ENCODE results near the gene NXF2. TPM values are rescaled to one million over a fixed set of nuclear protein-coding genes. Genes with fewer than 3 reads are reported as not detected.
A peak's percentile ranks its signal among the peaks of the same experiment; 100 is the strongest.
"Not testable (repeated sequence)": the region's sequence is repeated elsewhere in the genome, so short reads cannot be mapped to it uniquely, and the experiment has no call there.

Gene NXF2, protein sequence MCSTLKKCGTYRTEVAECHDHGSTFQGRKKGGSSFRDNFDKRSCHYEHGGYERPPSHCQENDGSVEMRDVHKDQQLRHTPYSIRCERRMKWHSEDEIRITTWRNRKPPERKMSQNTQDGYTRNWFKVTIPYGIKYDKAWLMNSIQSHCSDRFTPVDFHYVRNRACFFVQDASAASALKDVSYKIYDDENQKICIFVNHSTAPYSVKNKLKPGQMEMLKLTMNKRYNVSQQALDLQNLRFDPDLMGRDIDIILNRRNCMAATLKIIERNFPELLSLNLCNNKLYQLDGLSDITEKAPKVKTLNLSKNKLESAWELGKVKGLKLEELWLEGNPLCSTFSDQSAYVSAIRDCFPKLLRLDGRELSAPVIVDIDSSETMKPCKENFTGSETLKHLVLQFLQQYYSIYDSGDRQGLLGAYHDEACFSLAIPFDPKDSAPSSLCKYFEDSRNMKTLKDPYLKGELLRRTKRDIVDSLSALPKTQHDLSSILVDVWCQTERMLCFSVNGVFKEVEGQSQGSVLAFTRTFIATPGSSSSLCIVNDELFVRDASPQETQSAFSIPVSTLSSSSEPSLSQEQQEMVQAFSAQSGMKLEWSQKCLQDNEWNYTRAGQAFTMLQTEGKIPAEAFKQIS
- total RNA-seq (2021), result 0.11 TPM in 2 of 3 replicates, not detected in the other
- percentile 5 among the genes with signal in this experiment for Bru-seq, nascent RNA
- long read RNA-seq, experiment 1, result 0 reads
- long read RNA-seq, experiment 2, result 0 reads
- long read RNA-seq, experiment 3, result 0 reads

DNA sequence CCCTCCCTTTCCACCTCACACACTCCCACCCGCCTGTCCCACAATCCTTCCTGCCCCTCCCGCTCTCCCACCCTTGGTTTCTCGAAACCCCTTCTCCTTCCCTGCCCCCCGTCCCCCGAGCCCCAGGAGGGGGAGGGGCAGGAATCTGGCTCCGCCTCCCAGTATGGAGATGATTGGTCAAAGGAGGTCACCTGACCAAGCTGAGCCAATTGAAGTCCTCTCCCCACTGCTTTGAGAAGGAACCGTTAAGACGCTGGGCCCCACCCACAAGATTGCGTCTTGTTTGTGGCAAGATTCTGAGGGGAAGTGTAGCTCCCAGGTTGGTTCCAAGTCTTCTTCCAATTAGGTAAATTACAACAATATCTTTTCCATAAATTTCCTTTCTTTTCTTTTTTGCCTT is at the start of gene NXF2:
NXF2 (plus strand) TSS at position 275 of the 400 bp plus-strand sequence. CDS start 59,912 bp downstream, outside the sequence.
- H3K4me3 Mint-ChIP-seq; ATAC-seq; H3K36me3 Mint-ChIP-seq; H3K27ac Mint-ChIP-seq; CTCF ChIA-PET; H3K27me3 Mint-ChIP-seq (ENCODE audit: low read depth); H3K9me3 Mint-ChIP-seq; H3K4me1 Mint-ChIP-seq; DNase-seq (ENCODE audit: low spot score): not testable (repeated sequence)
- POLR2A ChIA-PET, result interaction anchor here (0.6 kb wide), 1 partner anchor 213 kb away, joined by 3 read pairs; no protein-coding TSS in a partner anchor

- POLR2A ChIA-PET; H3K27ac Mint-ChIP-seq; H3K36me3 Mint-ChIP-seq; H3K4me1 Mint-ChIP-seq; CTCF ChIA-PET; DNase-seq (ENCODE audit: low spot score); H3K9me3 Mint-ChIP-seq; H3K4me3 Mint-ChIP-seq; H3K27me3 Mint-ChIP-seq (ENCODE audit: low read depth): not testable (repeated sequence)
- ATAC-seq, result peak; percentile 95
Measured at GRCh38 chrX:102207940-102208339, 39.0 kb upstream of the NXF2 start.

DNA sequence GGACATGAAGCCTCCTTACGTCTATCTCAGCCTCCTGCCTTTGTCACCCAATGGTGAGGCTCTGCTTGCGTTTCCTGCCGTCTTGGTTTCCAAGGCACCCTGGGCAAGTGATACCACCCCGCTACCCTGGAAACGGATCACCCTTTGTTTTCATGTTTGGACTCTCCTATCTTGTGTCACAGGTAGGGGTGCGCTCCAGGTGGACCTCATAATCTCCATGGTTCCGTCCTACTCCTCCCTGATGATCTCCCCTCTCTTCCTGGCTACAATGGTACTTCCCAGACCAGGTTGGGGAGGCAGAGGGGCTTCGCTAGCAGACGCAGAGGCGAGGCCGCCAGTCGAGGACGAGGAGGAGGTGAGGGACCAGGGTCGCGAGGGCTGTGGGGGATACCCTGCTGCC is 32.0 kb upstream of the NXF2 start, which contains the start of gene TCP11X1:
TCP11X1 (plus strand) TSS at position 316 of the 400 bp plus-strand sequence.
- peak; percentile 93 for ATAC-seq
- H3K36me3 Mint-ChIP-seq; POLR2A ChIA-PET; DNase-seq (ENCODE audit: low spot score); H3K27ac Mint-ChIP-seq; H3K27me3 Mint-ChIP-seq (ENCODE audit: low read depth); H3K4me1 Mint-ChIP-seq; H3K9me3 Mint-ChIP-seq; H3K4me3 Mint-ChIP-seq; CTCF ChIA-PET: not testable (repeated sequence)

- not testable (repeated sequence) for H3K27ac Mint-ChIP-seq
Measured at GRCh38 chrX:102216497-102216896, 30.5 kb upstream of the NXF2 start.

DNA sequence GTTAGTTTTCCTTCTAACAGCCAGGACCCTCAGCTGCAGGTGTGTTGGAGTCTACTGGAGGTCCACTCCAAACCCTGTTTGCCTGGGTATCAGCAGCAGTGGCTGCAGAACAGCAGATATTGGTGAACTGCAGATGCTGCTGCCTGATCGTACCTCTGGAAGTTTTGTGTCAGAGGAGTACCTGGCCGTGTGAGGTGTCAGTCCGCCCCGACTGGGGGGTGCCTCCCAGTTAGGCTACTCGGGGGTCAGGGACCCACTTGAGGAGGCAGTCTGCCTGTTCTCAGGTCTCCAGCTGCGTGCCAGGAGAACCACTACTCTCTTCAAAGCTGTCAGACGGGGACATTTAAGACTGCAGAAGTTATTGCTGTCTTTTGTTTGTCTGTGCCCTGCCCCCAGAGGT is 11.3 kb upstream of the NXF2 start:
- H3K27ac Mint-ChIP-seq; H3K4me3 Mint-ChIP-seq; CTCF ChIA-PET; POLR2A ChIA-PET; H3K27me3 Mint-ChIP-seq (ENCODE audit: low read depth); DNase-seq (ENCODE audit: low spot score); ATAC-seq; H3K4me1 Mint-ChIP-seq; H3K9me3 Mint-ChIP-seq; H3K36me3 Mint-ChIP-seq: not testable (repeated sequence)

More at GRCh38 chrX:102216497-102216896, 30.5 kb upstream of the NXF2 start:
- ATAC-seq; H3K36me3 Mint-ChIP-seq; H3K27me3 Mint-ChIP-seq (ENCODE audit: low read depth); H3K4me1 Mint-ChIP-seq; CTCF ChIA-PET; H3K9me3 Mint-ChIP-seq; POLR2A ChIA-PET; H3K4me3 Mint-ChIP-seq; DNase-seq (ENCODE audit: low spot score): not testable (repeated sequence)

DNA sequence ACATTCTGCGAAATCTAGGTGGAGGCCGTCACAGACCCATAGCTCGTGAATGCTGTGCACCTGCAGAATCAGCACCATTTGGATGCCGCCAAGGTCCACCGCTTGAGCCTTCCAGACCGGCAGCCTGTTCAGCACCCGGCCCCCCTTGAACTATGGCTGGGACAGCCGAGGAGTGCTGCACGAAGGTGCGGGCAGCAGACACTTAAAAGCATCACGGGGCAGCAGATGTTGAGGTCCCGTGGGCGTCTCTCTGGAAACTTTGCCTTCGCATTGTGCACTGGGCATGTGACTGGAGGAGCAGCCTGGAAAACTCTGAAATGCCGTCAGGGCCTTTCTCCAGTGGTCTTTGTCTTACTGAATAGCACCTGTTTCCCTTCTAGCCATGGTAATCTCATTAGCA is 6.7 kb upstream of the NXF2 start:
- ATAC-seq; H3K27ac Mint-ChIP-seq; CTCF ChIA-PET; H3K9me3 Mint-ChIP-seq; H3K36me3 Mint-ChIP-seq; H3K27me3 Mint-ChIP-seq (ENCODE audit: low read depth); POLR2A ChIA-PET; DNase-seq (ENCODE audit: low spot score); H3K4me3 Mint-ChIP-seq; H3K4me1 Mint-ChIP-seq: not testable (repeated sequence)

- ATAC-seq; H3K27me3 Mint-ChIP-seq (ENCODE audit: low read depth); H3K36me3 Mint-ChIP-seq; CTCF ChIA-PET; H3K4me1 Mint-ChIP-seq; H3K4me3 Mint-ChIP-seq; H3K9me3 Mint-ChIP-seq; POLR2A ChIA-PET; DNase-seq (ENCODE audit: low spot score); H3K27ac Mint-ChIP-seq: not testable (repeated sequence)
Measured at GRCh38 chrX:102272231-102272630, 25.3 kb downstream of the NXF2 start.

DNA sequence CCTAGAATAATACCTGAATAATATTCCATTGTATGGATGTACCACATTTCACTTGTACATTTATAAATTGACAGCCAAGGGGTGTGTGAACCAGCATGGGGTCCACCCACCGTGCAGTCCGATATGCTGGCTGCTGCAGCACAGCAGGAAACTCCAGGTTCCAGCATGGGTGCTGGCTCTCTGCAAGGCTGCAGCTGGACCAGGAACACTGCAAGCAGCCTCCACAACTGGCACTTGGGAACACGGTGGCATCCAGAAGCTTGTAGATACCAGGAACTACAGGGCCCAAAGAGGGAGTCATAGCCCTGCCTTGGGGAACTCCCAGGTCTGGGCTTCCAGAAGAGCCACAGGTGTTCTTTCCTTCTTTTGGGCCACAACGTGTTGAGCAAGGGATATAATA is 91.2 kb downstream of the NXF2 start:
- Mint-ChIP-seq H3K4me1 (no peaks in the 10 kb centered on the region), H3K27ac (no peak overlapping the region), H3K4me3 (no peak overlapping the region), H3K36me3 (no peaks in the 10 kb centered on the region), H3K27me3 (ENCODE audit: low read depth) (no peaks in the 10 kb centered on the region), H3K9me3 (peaks cover 6% of the 10 kb centered on the region; the same call in 1 of the 2 replicates)
- ChIA-PET CTCF (no interaction called here), POLR2A (no interaction called here)
- no peak for ATAC-seq
- no peak for DNase-seq (ENCODE audit: low spot score)
- no peak for TF ChIP-seq FOXK1 (CRISPR knock-in tag; IDR thresholded peaks at IDR 0.05)
- TF ChIP-seq CREB1 (CRISPR knock-in tag; IDR thresholded peaks at IDR 0.05), result no peak
- TF ChIP-seq ZNF532 (CRISPR knock-in tag; IDR thresholded peaks at IDR 0.05; ENCODE audit: borderline replicate concordance), result no peak
- TF ChIP-seq RELA (CRISPR knock-in tag; IDR thresholded peaks at IDR 0.05; ENCODE audit: borderline replicate concordance), result no peak
- TF ChIP-seq, protein P1, sequence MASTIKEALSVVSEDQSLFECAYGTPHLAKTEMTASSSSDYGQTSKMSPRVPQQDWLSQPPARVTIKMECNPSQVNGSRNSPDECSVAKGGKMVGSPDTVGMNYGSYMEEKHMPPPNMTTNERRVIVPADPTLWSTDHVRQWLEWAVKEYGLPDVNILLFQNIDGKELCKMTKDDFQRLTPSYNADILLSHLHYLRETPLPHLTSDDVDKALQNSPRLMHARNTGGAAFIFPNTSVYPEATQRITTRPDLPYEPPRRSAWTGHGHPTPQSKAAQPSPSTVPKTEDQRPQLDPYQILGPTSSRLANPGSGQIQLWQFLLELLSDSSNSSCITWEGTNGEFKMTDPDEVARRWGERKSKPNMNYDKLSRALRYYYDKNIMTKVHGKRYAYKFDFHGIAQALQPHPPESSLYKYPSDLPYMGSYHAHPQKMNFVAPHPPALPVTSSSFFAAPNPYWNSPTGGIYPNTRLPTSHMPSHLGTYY (CRISPR knock-in tag; IDR thresholded peaks at IDR 0.05), result no peak

Data from WTC11 (cell line).